Stimulated activated CD4-positive, alpha-beta T cell treated with anti-CD3 and anti-CD28 coated beads, TNF-alpha, amount 100 ng/mL, for 24 hours (primary cell): ENCODE measurements around the gene PABPN1.
"Not testable (repeated sequence)": the region's sequence is repeated elsewhere in the genome, so short reads cannot be mapped to it uniquely, and the experiment has no call there.

Experiments
- DNase-seq, 3 experiments: peaks; one replicate each; pipeline ENCODE4 v3.0.0-alpha.2; 2020; ENCODE audit warnings: low read depth in 3 of 3

Gene PABPN1

GRCh38 chr14:23301288-23301968, 19.8 kb upstream of the PABPN1 start:
- DNase-seq, result peak; percentile 91 to 97 (median 96)

GRCh38 chr14:23301969-23302289, 19.3 kb upstream of the PABPN1 start:
- DNase-seq, result no peak

GRCh38 chr14:23302290-23303225, 18.7 kb upstream of the PABPN1 start, which contains the start of gene PPP1R3E:
TSS of gene PPP1R3E (minus strand) at chr14:23302859. CDS start at chr14:23302576, 283 bp downstream.
- peak; percentile 68 to 91 (median 78) for DNase-seq

- no peak for DNase-seq
Observed at GRCh38 chr14:23306412-23307145, 14.7 kb upstream of the PABPN1 start, which contains the start of gene BCL2L2. TSS of gene BCL2L2 (plus strand) at chr14:23306833. CDS start at chr14:23307768, 935 bp downstream.

GRCh38 chr14:23307146-23307530, 14.1 kb upstream of the PABPN1 start:
- no peak for DNase-seq

GRCh38 chr14:23307687-23308644, 13.3 kb upstream of the PABPN1 start:
- no peak for DNase-seq

- DNase-seq, result no peak
Observed at GRCh38 chr14:23308721-23309445, 12.4 kb upstream of the PABPN1 start.

GRCh38 chr14:23310546-23310945, 10.7 kb upstream of the PABPN1 start:
- no peak for DNase-seq

- no peak for DNase-seq
Observed at GRCh38 chr14:23316300-23316699, 5.0 kb upstream of the PABPN1 start.

- DNase-seq, result no peak
Observed at GRCh38 chr14:23319746-23320583, 1.3 kb upstream of the PABPN1 start.

- peak; percentile 31 to 58 (median 34) for DNase-seq
Observed at GRCh38 chr14:23321572-23322547, 603 bp downstream of the PABPN1 start.

- DNase-seq, result no peak
Observed at GRCh38 chr14:23322568-23323517, 1.6 kb downstream of the PABPN1 start.

- DNase-seq, result no peak
Observed at GRCh38 chr14:23323838-23324454, 2.7 kb downstream of the PABPN1 start.

GRCh38 chr14:23324455-23324846, 3.2 kb downstream of the PABPN1 start:
- no peak for DNase-seq

GRCh38 chr14:23324993-23325392, 3.7 kb downstream of the PABPN1 start:
- DNase-seq, result no peak

GRCh38 chr14:23325746-23326145, 4.5 kb downstream of the PABPN1 start:
- DNase-seq, result not testable (repeated sequence)
